SIG-M5 (cell line): ENCODE results near the gene NDUFB4.
"Not testable (repeated sequence)": the region's sequence is repeated elsewhere in the genome, so short reads cannot be mapped to it uniquely, and the experiment has no call there.

ENCODE experiments used
- DNase-seq: peaks from one replicate; lab custom pipeline; 2025; lab: John Stamatoyannopoulos, UW

The NDUFB4 gene

GRCh38 chr3:120637851-120638559 is 41.9 kb downstream of the NDUFB4 start:
- DNase-seq = no peak

DNA sequence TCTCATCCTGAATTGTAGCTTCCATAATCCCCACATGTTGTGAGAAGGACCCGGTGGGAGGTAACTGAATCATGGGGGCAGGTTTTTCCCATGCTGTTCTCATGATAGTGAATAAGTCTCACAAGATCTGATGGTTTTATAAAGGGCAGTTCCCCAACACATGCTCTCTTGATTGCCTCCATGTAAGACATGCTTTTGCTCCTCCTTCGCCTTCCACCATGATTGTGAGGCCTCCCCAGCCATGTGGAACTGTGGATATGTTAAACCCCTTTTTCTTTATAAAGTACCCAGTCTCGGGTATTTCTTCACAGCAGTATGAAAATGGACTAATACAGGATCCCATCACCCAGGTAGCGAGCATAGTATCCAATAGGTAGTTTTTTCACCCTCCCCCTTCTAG is 42.7 kb downstream of the NDUFB4 start:
- DNase-seq = not testable (repeated sequence)

DNA sequence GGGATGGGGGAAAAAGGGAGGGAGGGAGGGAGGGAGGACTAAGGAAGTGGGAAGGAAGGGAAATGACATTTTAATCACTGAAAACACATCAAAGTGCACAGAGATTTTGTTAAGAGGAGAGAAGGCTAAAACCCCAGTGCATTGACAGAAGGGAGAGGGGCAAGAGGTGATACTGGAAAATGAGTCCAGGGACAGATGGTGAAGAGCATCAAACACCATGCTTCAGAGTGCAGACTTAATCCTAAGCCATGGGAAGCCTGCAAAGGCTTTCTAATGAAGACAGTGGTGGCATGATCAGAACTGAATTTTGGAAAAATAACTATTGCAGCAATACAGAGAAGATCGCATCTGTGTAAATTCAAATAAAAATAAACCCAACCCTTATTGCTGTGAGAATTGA is 44.1 kb downstream of the NDUFB4 start:
- DNase-seq = no peak

DNA sequence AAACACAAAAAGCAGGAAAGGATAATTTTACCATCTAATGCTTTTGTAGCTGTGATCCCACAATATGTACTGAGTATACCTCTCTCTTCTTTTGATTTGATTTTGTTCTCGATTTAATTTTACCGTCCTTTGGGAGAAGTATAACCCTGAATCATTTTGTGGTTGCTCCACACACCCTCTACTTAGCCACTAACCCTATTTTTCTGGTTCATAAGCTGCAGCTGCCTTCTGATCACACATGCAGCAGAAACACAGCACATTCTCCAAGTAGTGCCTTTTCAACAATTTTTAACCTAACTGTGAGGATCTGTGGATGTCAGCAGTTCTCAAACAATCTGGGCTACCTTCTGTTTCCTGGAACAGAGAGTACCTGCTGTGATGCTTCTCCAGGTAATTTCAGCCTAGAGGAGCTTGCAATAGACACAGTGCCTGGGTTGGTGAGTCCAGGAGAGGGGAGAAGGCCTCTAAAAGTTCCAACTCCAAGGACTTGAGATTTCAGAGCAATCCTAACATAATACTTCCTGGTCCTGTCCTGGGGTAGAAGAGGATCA is 45.6 kb downstream of the NDUFB4 start:
- DNase-seq = no peak

- peak; percentile 16 for DNase-seq
Observed at GRCh38 chr3:120642368-120642948, 46.3 kb downstream of the NDUFB4 start.

DNA sequence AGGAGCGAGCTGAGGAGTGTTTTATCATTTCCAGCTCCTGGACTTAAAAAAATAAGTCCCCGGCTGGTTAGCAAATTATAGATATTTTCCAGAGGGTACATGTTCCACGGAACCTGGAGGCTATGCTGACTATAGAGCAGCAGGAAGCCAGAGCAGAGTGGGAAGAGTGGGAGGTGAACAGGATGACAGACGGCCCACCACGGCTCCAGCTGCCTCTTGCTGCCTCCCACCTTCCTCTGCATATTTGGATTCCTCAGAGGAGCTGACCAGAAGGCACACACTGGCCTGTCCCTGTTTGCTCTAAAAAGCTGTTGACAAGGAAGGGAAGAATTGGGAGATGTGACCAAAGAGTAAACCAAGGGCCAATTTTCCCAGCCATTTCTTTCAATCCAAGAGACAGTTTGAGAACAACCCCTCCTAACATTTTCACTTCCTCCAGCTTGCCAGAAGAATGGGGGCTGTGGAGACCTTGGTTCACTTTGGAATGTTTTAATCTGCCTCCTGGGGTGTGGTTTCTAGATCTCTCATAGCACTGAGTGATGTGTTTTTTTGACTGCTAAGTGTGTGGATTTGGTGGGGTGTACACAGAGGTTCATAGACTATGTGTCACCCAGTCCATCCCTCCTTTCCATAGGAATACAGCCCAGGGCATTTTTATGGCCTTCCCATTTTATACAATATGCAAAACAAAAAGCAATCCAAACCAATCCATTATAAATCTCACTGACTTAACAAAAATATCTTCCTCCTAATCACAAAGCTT is 49.1 kb downstream of the NDUFB4 start:
- DNase-seq = no peak

- no peak for DNase-seq
Observed at GRCh38 chr3:120646771-120647432, 50.8 kb downstream of the NDUFB4 start.

GRCh38 chr3:120648290-120648689 is 52.2 kb downstream of the NDUFB4 start:
- DNase-seq = no peak

DNA sequence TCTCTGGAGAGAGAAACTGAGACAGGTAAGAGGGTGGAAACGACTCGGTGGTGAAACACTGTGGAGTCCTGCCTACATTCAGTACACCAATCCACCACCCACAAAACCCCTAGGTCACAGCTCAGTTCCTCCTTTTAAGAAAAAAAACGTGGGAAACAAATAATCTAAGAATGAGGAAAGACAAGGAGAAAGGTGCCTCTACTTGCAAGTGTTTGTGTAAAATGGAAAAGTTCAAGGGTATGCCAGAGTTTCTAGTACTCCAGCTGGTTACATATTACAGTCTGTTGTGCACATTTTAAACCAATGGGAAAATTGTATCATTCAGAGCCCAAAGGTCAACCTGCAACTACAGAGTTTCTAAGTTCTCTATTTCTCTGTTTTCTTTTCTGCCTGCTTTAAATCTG is 53.7 kb downstream of the NDUFB4 start:
- no peak for DNase-seq

GRCh38 chr3:120650311-120650710 is 54.2 kb downstream of the NDUFB4 start:
- no peak for DNase-seq
